Nucleus accumbens (tissue), 56 donors: ENCODE data around the gene TTC7B.

Experiments used
- DNase-seq, 56 donors: peaks; one replicate each; lab custom pipeline; 2025; lab: John Stamatoyannopoulos, UW

Gene TTC7B

GRCh38 chr14:90658541-90658967, 157.7 kb downstream of the TTC7B start:
- DNase-seq, result no peak

- DNase-seq, result peak in 31 of 56 donors; percentile 30 to 83 (median 49)
These were observed 159.3 kb downstream of the TTC7B start for GRCh38 chr14:90656973-90657372.

- DNase-seq, result no peak
These were observed 160.4 kb downstream of the TTC7B start for GRCh38 chr14:90655829-90656228.

- DNase-seq, result no peak
These were observed 161.4 kb downstream of the TTC7B start for GRCh38 chr14:90654831-90655276.

- peak in 8 of 56 donors; percentile 26 to 53 (median 36) for DNase-seq
These were observed 163.6 kb downstream of the TTC7B start for GRCh38 chr14:90652626-90653025.

- peak in 2 of 56 donors; percentile 47 to 56 for DNase-seq
These were observed 164.2 kb downstream of the TTC7B start for GRCh38 chr14:90651976-90652560.

- no peak for DNase-seq
These were observed 164.9 kb downstream of the TTC7B start for GRCh38 chr14:90651271-90651804.

- no peak for DNase-seq
These were observed 166.6 kb downstream of the TTC7B start for GRCh38 chr14:90649557-90650135.

GRCh38 chr14:90649083-90649482, 167.1 kb downstream of the TTC7B start:
- DNase-seq, result no peak

- no peak for DNase-seq
These were observed 167.8 kb downstream of the TTC7B start for GRCh38 chr14:90648421-90648820.

- no peak for DNase-seq
These were observed 168.7 kb downstream of the TTC7B start for GRCh38 chr14:90647473-90648005.

GRCh38 chr14:90645842-90646443, 170.3 kb downstream of the TTC7B start:
- DNase-seq, result no peak

GRCh38 chr14:90644882-90645281, 171.3 kb downstream of the TTC7B start:
- DNase-seq, result no peak

GRCh38 chr14:90643982-90644670, 172.1 kb downstream of the TTC7B start:
- no peak for DNase-seq

- peak in 5 of 56 donors; percentile 26 to 46 (median 33) for DNase-seq
These were observed 173.9 kb downstream of the TTC7B start for GRCh38 chr14:90642244-90642717.

GRCh38 chr14:90641615-90642243, 174.5 kb downstream of the TTC7B start:
- peak in 3 of 56 donors; percentile 16 to 39 (median 20) for DNase-seq

GRCh38 chr14:90641168-90641567, 175.1 kb downstream of the TTC7B start:
- no peak for DNase-seq

- no peak for DNase-seq
These were observed 176.6 kb downstream of the TTC7B start for GRCh38 chr14:90639641-90640040.

- no peak for DNase-seq
These were observed 183.4 kb downstream of the TTC7B start for GRCh38 chr14:90632871-90633270.

- no peak for DNase-seq
These were observed 183.8 kb downstream of the TTC7B start for GRCh38 chr14:90632451-90632850.
